SK-N-SH treated with all-trans-retinoic acid at 6 μM for 48 hours (cell line): Measurements from ENCODE around the gene SUOX.
"Not testable (repeated sequence)": the region's sequence is repeated elsewhere in the genome, so short reads cannot be mapped to it uniquely, and the experiment has no call there.

Experiments
- ATAC-seq: fragments of 200-7000 bp; cut with Tn5 transposase; 3 replicates; pipeline ENCODE4 v1.9.1; 2020; ENCODE audit warnings: mild to moderate bottlenecking, moderate library complexity
- ARNTL ChIP-seq: fragments of 450-650 bp; formaldehyde crosslinking; IDR thresholded peaks from 2 replicates; pipeline ENCODE4 v1.5.0; 2020; ENCODE audit warnings: low read depth, mild to moderate bottlenecking, moderate library complexity, borderline replicate concordance
- CREB5 ChIP-seq: fragments of 250-450 bp; sonication (Bioruptor Pico); IDR thresholded peaks from 2 replicates; pipeline ENCODE4 v1.5.1; 2020; ENCODE audit warnings: low read depth, mild to moderate bottlenecking, moderate library complexity
- CSRNP3 ChIP-seq: fragments of 250-450 bp; sonication (Bioruptor Pico); IDR thresholded peaks from 2 replicates; pipeline ENCODE4 v1.5.1; 2021; ENCODE audit warnings: mild to moderate bottlenecking, moderate library complexity
- ESRRG ChIP-seq: fragments of 250-450 bp; sonication (Bioruptor Pico); IDR thresholded peaks from 2 replicates; pipeline ENCODE4 v1.6.1; 2021; ENCODE audit warnings: mild to moderate bottlenecking
- GLIS3 ChIP-seq: fragments of 250-450 bp; sonication (Bioruptor Pico); IDR thresholded peaks from 2 replicates; pipeline ENCODE4 v1.5.0; 2020; ENCODE audit warnings: mild to moderate bottlenecking, moderate library complexity
- OSR1 ChIP-seq: fragments of 250-450 bp; sonication (Bioruptor Pico); IDR thresholded peaks from 2 replicates; pipeline ENCODE4 v1.8.0; 2022; ENCODE audit warnings: moderate library complexity, mild to moderate bottlenecking, inconsistent platforms
- POU6F1 ChIP-seq: fragments of 250-450 bp; sonication (Bioruptor Pico); IDR thresholded peaks from 2 replicates; pipeline ENCODE4 v1.8.0; 2021; ENCODE audit warnings: low read depth, mild to moderate bottlenecking, moderate library complexity, borderline replicate concordance
- PPARA ChIP-seq: fragments of 250-450 bp; sonication (Bioruptor Pico); IDR thresholded peaks from 2 replicates; pipeline ENCODE4 v1.5.0; 2020; ENCODE audit warnings: mild to moderate bottlenecking, borderline replicate concordance
- RARB ChIP-seq: fragments of 250-450 bp; sonication (Bioruptor Pico); IDR thresholded peaks from 2 replicates; pipeline ENCODE4 v1.8.0; 2021; ENCODE audit warnings: mild to moderate bottlenecking, moderate library complexity
- SNAI2 ChIP-seq: fragments of 250-450 bp; sonication (Bioruptor Pico); IDR thresholded peaks from 2 replicates; pipeline ENCODE4 v1.5.0; 2020; ENCODE audit warnings: mild to moderate bottlenecking, moderate library complexity
- TSHZ2 ChIP-seq: fragments of 250-450 bp; sonication (Bioruptor Pico); IDR thresholded peaks from 2 replicates; pipeline ENCODE4 v1.5.0; 2020; ENCODE audit warnings: mild to moderate bottlenecking, moderate library complexity
- ZFP3 ChIP-seq: fragments of 250-450 bp; sonication (Bioruptor Pico); IDR thresholded peaks from 2 replicates; pipeline ENCODE4 v1.5.0; 2020; ENCODE audit warnings: mild to moderate bottlenecking, moderate library complexity
- ZFP30 ChIP-seq: fragments of 450-650 bp; formaldehyde crosslinking; IDR thresholded peaks from 2 replicates; pipeline ENCODE4 v1.5.0; 2022; ENCODE audit warnings: mild to moderate bottlenecking, moderate library complexity
- ZNF70 ChIP-seq: fragments of 450-650 bp; formaldehyde crosslinking; IDR thresholded peaks from 2 replicates; pipeline ENCODE4 v1.5.0; 2020; ENCODE audit warnings: mild to moderate bottlenecking, moderate library complexity
- ZNF8 ChIP-seq: fragments of 450-650 bp; formaldehyde crosslinking; IDR thresholded peaks from 2 replicates; pipeline ENCODE4 v1.5.0; 2020; ENCODE audit warnings: mild to moderate bottlenecking, moderate library complexity

The SUOX gene

GRCh38 chr12:55984861-55985260 is 12.2 kb upstream of the SUOX start:
- no peak for ATAC-seq
- TF ChIP-seq ZNF70 (CRISPR knock-in tag) (no peak), ZNF8 (no peak), ZFP30 (CRISPR knock-in tag) (no peak), PPARA (no peak), CSRNP3 (CRISPR knock-in tag) (no peak), CREB5 (CRISPR knock-in tag) (no peak), ESRRG (CRISPR knock-in tag) (no peak), ARNTL (CRISPR knock-in tag) (no peak), ZFP3 (no peak)

GRCh38 chr12:55985341-55985740 is 11.7 kb upstream of the SUOX start:
- ATAC-seq, result no peak

GRCh38 chr12:55985976-55986375 is 11.1 kb upstream of the SUOX start:
- not testable (repeated sequence) for ATAC-seq

More at GRCh38 chr12:55985341-55985740, 11.7 kb upstream of the SUOX start:
- TF ChIP-seq SNAI2 (no peak), ESRRG (CRISPR knock-in tag) (no peak), CREB5 (CRISPR knock-in tag) (no peak), POU6F1 (CRISPR knock-in tag) (no peak)
- TF ChIP-seq, all 23 proteins: peak for 0

- no peak for ATAC-seq
- TF ChIP-seq ZFP30 (CRISPR knock-in tag) (no peak), ZNF8 (no peak)
- TF ChIP-seq, all 23 proteins: peak for 0
These were observed 6.0 kb upstream of the SUOX start for GRCh38 chr12:55991110-55991509.

- TF ChIP-seq ZFP30 (CRISPR knock-in tag), result no peak
- no peak for TF ChIP-seq ZFP3
- no peak for TF ChIP-seq RARB (CRISPR knock-in tag)
- TF ChIP-seq TSHZ2 (CRISPR knock-in tag), result no peak
- no peak for TF ChIP-seq GLIS3 (CRISPR knock-in tag)
- no peak for TF ChIP-seq CREB5 (CRISPR knock-in tag)
- no peak for TF ChIP-seq SNAI2
- TF ChIP-seq OSR1 (CRISPR knock-in tag), result no peak
- TF ChIP-seq CSRNP3 (CRISPR knock-in tag), result no peak
- ATAC-seq, result no peak
These were observed 3.7 kb upstream of the SUOX start for GRCh38 chr12:55993230-55993853.
